Measurements from ENCODE around the gene STOM.

DNA sequence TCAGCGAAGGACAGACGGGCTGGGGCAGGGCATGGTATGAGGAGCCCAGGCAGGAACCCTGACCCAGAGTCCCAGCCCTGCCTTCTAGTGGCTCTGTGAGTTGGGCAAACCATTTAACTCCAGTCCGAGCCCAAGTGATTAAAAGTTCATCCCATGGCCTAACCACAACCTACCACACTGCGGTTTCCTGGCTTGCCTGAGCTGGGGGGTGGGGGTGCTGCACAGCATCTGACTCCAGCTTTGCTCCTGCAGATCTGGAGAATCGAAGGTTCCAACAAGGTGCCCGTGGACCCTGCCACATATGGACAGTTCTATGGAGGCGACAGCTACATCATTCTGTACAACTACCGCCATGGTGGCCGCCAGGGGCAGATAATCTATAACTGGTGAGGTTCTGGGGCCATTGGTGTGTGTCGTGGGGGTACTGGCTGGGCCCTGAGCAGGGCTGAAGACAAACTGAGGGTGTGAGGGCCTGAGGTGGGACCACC lies 49.0 kb downstream of the STOM start:
- TF ChIP-seq, protein P1, sequence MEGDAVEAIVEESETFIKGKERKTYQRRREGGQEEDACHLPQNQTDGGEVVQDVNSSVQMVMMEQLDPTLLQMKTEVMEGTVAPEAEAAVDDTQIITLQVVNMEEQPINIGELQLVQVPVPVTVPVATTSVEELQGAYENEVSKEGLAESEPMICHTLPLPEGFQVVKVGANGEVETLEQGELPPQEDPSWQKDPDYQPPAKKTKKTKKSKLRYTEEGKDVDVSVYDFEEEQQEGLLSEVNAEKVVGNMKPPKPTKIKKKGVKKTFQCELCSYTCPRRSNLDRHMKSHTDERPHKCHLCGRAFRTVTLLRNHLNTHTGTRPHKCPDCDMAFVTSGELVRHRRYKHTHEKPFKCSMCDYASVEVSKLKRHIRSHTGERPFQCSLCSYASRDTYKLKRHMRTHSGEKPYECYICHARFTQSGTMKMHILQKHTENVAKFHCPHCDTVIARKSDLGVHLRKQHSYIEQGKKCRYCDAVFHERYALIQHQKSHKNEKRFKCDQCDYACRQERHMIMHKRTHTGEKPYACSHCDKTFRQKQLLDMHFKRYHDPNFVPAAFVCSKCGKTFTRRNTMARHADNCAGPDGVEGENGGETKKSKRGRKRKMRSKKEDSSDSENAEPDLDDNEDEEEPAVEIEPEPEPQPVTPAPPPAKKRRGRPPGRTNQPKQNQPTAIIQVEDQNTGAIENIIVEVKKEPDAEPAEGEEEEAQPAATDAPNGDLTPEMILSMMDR (IDR thresholded peaks at IDR 0.05; ENCODE audit: low read depth, low read length), result no peak
- no peak for TF ChIP-seq POLR2A (IDR thresholded peaks at IDR 0.05; ENCODE audit: extremely low read depth, insufficient read length)
- TF ChIP-seq, protein P2, sequence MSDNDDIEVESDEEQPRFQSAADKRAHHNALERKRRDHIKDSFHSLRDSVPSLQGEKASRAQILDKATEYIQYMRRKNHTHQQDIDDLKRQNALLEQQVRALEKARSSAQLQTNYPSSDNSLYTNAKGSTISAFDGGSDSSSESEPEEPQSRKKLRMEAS (IDR thresholded peaks at IDR 0.05; ENCODE audit: low read depth, low read length), result no peak
- no peak for TF ChIP-seq MYC (IDR thresholded peaks at IDR 0.05; ENCODE audit: low read depth, low read length)
